ENCODE results near the gene MAP4K2.

GRCh38 chr11:64793271-64794160 is 9.5 kb downstream of the MAP4K2 start:
- TF ChIP-seq CTCF (conservative IDR thresholded peaks at IDR 0.05) (no peak), EZH2 (IDR thresholded peaks at IDR 0.05; ENCODE audit: low read depth) (no peak)
